ENCODE results near the gene CAMK1D.

CAMK1D gene

DNA sequence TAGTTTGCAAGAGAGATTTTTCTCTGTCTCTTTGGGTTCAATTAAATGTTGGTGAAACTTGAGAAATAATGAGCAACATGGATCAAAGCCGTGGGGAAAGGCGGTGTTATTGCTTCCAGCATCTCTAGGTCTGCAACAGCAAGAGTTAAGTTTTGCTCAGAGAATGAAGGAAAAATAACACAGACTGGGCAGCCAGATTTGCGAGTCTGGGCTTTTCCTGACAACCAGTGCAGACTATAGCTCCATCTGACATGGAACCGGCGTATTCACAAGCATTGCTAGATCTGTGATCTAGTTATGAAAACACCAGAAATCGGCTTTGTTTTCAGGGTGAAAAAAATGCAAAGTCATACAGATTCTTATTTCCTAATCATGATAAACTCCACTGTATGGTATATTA is 110.4 kb downstream of the CAMK1D start:
- no peak for DNase-seq (ENCODE audit: low read depth in 2 of 3, low spot score in 2 of 3)

DNA sequence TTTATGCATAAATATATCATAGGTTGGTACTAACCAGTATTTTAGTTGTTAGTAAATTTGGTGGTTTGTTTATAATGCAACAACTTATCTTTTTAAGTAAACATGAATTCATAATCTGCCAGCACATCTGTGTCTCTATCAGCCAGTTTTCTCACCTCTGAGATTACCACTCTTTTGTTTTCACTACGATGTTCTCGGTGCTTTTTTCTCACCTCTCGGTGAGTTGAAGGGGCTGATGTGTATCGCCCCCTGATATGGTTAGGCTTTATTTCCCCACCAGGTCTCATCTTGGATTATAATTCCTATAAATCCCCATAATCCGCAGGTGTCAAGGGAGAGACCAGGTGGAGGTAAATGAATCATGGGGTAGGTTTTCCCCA is 114.1 kb downstream of the CAMK1D start:
- no peak for DNase-seq (ENCODE audit: low read depth in 2 of 3, low spot score in 2 of 3)

DNA sequence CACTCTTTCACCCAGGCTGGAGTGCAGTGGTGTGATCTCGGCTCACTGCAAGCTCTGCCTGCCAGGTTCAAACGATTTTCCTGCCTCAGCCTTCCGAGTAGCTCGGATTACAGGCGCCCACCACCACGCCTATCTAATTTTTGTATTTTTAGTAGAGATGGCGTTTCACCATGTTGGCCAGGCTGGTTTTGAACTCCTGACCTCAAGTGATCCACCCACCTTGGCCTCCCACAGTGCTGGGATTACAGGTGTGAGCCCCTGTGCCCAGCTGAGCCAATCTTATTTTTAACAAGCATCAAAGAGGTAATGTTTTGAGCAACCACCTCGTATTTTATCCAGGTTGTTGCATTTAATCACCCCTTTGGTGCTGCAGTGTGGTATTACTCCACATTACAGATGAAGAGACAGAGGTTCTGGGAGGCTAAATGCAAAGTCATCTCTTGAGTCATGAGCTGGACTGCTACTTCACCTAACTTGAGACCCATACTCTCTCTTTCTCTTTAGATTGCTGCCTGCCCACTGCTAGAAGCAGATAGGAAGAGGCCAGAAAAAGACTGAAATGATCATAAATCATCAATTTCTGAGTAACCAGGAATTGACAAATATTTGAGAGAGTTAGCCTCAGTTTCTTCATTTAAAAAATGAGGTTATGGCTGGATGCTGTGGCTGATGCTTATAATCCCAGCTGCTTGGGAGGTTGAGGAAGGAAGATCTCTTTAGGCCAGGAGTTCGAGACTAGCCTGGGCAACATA is 116.2 kb downstream of the CAMK1D start:
- no peak for DNase-seq (ENCODE audit: low read depth in 2 of 3, low spot score in 2 of 3)

- DNase-seq (ENCODE audit: low read depth in 2 of 3, low spot score in 2 of 3) = no peak
Measured at GRCh38 chr10:12466704-12467305, 117.5 kb downstream of the CAMK1D start.

DNA sequence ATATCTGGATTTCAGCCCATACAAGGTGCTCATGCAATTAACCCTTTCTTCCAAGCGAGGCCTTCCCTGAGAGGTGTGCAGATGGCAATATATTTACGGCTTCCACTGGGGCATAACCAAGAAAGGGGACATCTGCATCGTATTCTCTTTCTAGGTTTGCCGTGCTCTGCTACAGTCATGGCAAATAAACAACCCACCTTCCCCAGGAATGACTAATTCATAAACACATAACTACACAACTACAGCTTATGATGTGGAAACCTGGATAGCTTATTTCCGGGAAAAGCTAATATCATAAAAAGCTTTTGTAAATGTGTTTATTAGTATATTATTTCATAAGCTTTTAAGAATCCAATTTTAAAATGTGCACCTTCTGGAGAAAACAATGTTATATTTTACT is 120.0 kb downstream of the CAMK1D start:
- no peak for DNase-seq (ENCODE audit: low read depth in 2 of 3, low spot score in 2 of 3)

GRCh38 chr10:12470719-12471118 is 121.4 kb downstream of the CAMK1D start:
- DNase-seq (ENCODE audit: low read depth in 2 of 3, low spot score in 2 of 3) = no peak

DNA sequence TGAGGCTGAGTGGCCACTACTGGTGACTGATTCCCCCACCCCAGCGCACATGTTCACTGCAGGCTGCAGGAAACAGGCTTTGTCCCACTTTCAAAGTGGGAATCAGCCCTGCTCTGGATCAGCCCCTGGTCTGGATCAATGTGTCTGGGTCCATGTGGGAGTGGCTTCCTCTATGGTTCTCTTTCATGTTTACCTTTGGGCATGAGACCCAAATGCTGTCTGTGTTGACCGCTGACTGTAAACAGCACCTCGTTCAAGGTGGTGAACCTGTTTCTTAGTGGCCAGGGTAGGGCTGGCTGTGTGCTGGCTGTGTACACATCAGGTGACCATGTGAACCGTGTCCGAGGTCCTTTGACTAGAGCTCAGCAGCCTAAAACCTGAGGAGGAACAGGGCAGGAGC is 121.8 kb downstream of the CAMK1D start:
- DNase-seq (ENCODE audit: low read depth in 2 of 3, low spot score in 2 of 3) = no peak

- no peak for DNase-seq (ENCODE audit: low read depth in 2 of 3, low spot score in 2 of 3)
Measured at GRCh38 chr10:12473491-12473890, 124.1 kb downstream of the CAMK1D start.

DNA sequence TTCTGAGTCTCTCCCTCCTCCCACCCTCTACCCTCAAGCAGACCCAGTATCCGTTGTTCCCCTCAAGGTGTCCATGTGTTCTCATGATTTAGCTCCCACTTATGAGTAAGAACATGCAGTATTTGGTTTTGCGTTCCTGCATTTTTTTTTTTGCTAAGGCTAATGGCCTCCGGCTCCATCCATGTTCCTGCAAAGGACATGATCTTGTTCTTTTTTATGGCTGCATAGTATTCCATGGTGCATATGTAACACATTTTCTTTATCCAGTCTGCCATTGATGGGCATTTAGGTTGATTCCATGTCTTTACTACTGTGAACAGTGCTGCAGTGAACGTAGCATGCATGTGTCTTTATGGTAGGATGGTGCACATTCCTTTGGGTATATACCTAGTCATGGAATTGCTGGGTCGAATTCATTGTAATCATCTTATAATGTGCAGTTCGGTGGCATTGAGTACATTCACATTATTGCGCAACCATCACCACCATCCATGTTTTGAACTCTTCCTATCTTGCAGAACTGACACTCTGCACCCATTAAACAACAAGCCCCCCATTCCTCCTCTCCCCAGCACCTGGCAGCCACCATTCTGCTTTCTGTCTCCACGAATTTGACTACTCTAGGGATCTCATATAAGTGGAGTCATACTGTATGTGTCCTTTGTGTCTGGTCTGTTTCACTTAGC is 125.5 kb downstream of the CAMK1D start:
- DNase-seq (ENCODE audit: low read depth in 2 of 3, low spot score in 2 of 3) = no peak

GRCh38 chr10:12476656-12477055 is 127.3 kb downstream of the CAMK1D start:
- no peak for DNase-seq (ENCODE audit: low read depth in 2 of 3, low spot score in 2 of 3)

DNA sequence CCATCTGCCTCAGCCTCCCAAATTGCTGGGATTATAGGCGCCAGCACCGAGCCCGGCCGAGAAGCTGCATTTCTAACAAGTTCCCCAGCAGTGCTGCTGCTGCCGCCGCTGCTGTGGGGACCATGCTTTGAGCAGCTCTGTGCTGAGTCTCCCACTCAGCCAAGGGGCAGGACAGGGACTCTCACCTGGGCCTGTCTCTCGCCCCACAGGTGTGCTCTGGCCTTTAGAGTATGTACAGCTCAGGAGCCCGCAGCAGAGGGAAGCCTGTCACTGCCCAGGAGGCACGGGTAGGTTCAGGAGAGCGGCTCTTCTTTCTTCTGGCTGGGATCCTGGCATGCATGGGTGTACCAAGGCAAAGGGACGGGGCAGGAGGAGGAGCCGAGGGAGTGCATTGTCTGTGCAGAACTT is 130.1 kb downstream of the CAMK1D start:
- DNase-seq (ENCODE audit: low read depth in 2 of 3, low spot score in 2 of 3) = no peak

GRCh38 chr10:12479924-12480323 is 130.6 kb downstream of the CAMK1D start:
- no peak for DNase-seq (ENCODE audit: low read depth in 2 of 3, low spot score in 2 of 3)

DNA sequence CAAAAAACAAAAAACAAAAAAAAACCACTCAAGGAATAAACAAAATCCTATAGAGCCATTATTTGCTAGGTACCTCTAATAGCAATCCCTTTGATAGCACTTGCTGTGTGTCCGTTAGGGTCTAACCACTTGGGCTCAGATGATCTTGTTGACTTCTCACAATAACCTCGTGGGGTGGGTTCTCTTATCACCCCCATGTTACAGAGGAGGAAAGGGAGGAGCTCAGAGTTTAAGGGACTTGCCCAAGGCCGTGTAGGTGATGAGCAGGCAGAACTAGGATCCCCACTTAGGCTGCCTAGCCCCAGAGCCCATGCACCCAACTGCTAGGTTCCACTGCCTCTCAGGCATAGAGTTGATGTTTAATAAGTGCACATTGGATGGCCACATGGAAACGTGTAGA is 131.1 kb downstream of the CAMK1D start:
- DNase-seq (ENCODE audit: low read depth in 2 of 3, low spot score in 2 of 3) = no peak

DNA sequence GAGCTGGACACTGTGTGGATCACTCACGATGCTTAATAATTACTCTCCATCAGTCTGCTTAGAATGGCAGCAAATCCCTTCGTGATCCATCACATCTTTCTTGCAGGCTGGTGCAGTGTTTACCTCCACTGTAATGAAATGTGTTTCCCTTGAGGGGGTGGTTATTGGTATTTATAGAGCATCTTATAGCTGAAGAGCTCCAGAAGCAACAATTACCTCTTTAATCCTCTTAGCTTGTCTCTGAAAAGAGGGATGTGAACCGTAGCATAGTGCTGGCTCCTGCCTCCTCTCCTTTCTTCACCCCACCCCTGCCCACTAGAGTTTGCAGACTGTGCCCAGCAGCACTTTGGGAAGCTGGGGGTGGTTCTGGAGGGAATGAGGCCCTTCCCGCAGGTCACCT is 132.6 kb downstream of the CAMK1D start:
- DNase-seq (ENCODE audit: low read depth in 2 of 3, low spot score in 2 of 3) = no peak

GRCh38 chr10:12482587-12482986 is 133.2 kb downstream of the CAMK1D start:
- DNase-seq (ENCODE audit: low read depth in 2 of 3, low spot score in 2 of 3) = no peak

- DNase-seq (ENCODE audit: low read depth in 2 of 3, low spot score in 2 of 3) = no peak
Measured at GRCh38 chr10:12484002-12484918, 134.9 kb downstream of the CAMK1D start.

- DNase-seq (ENCODE audit: low read depth in 2 of 3, low spot score in 2 of 3) = no peak
Measured at GRCh38 chr10:12484941-12485805, 135.8 kb downstream of the CAMK1D start.

DNA sequence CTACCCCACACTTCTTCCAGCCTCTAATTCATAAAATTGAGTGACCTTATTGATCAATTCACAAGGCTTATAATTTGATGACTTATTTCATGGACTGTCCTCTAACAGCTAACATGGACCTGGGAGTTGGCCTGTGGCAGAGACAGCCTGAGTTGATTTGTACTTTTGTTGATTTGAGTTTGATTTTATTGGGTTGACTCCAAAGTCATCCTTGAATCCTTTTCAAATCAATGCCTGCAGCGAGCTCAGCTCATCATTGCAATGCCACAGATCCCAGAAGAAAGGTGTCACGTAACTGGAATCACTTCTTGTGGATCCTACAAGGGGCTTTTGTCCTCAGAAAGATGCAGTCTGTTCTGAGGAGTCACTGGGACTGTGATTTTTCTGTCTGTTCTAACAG is 138.0 kb downstream of the CAMK1D start:
- no peak for DNase-seq (ENCODE audit: low read depth in 2 of 3, low spot score in 2 of 3)

DNA sequence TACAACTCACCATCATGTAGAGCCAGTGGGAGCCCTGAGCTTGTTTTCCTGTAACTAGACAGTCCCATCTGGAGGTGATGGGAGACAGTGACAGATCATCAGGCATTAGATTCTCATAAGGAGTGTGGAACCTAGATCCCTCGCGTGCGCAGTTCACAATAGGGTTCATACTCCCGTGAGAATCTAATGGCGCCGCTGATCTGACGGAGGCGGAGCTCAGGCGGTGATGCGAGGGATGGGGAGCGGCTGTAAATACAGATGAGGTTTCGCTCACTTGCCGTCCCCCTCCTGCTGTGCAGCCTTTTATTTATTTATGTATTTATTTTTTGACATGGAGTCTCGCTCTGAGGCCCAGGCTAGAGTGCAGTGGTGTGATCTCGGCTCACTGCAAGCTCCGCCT is 139.3 kb downstream of the CAMK1D start:
- DNase-seq (ENCODE audit: low read depth in 2 of 3, low spot score in 2 of 3) = no peak

DNA sequence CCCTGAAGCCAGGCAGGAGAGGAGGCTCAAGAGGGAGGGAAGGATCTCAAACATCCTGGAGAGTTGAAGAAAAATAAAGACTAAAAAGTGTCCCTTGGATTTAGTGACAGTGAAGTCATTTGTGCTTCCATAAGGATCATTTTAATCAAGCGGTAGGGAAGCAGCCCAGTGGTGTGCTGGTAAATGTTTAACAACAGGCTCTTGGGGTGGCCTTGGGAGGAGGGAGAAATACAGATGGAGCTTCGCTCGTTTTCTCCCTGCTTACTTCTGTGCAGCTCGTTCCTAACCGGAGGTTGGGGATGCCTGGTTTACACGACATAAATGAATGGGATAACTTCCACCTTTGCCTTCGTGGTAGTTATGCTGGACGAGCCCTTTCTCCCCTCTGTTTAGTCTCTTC is 140.0 kb downstream of the CAMK1D start:
- DNase-seq (ENCODE audit: low read depth in 2 of 3, low spot score in 2 of 3) = no peak

DNA sequence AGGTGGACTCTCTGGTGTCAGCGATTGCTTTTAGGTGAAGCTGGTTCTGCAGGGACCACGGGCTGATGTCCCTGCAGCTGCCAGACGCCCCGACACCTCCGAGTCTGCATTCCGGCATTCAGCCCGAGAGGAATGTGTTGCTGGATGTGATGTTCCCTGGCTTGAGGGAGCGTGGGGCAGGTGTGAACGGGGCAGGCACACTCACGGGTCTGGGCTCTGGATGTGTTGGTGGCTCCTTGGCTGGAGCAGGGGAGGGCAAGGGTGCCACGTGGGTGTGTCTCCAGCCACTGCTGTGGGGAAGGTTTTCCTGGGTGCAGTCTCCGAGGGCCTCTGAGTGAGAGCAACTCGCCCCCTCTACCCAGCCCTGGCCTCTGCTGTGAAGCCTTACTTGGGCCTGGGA is 140.5 kb downstream of the CAMK1D start:
- DNase-seq (ENCODE audit: low read depth in 2 of 3, low spot score in 2 of 3) = no peak
